ENCODE measurements around the gene C11orf58.

C11orf58 gene

DNA sequence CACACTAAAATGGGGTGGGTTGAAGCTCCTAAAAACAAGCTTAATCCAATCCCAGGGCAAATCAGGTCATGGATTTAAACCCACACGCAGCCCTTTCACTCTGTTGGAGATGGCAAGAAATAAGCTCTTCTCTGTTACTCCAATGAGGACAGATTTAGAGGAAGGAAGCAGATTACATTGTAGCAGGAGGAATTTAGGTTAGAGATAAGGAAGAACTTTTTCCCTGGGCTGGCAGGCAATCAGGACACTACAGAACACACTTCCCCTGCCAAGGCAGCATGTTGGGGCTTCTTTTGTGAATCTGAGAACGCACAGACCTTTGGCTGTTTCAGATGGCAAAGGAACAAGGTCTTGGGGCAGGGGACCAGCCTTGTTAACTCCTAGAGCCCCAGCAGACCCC is 46.2 kb downstream of the C11orf58 start:
- no peak for DNase-seq

DNA sequence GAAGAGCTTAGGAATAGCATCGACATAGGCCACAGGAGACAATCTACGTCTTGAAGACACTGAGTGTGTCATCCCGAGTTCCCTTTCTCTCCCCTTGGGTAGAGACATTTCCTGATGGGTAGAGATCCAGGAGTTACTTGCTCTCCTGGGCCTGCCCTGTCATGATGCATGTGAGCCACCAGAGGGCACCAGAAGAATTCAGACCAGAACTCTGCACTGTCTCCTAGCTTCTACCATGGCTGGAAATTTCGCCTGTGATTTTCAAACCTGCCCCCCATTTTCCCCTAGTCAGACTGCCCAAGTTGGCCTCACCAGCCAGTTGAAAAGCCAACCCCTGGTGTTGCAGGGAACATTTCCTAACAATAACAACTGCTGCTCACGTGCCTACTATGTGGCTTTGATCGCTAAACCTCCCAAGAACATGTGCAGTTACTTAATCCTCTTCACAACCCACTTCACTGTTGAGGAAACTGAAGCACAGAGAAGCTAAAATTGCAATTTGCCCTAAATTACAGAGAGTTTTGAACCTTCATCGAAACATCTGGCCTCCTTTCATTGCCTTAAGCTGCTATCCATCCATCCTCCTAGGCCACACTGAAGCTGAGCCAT is 47.2 kb downstream of the C11orf58 start:
- DNase-seq, result peak in 52 of 56 donors; percentile 10 to 84 (median 46)

DNA sequence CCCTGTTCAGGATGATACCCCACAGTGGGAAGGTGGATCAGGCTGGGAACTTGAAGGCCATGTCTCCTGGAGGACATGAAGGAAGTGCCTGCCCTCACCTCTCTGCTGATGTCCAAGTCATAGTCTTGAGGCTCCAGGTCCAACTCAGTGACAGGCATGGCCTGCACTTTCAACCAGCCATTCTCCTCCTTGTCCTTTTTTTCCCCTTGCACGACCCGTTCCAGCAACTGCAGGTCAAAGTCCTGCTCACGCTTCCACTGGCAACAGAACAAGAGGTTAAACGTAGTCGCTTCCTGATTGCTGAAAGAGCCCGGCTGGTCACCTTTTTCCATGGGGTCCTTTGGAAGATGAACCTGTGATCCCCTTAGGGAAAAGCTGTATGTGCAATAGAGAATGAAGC is 47.7 kb downstream of the C11orf58 start:
- DNase-seq, result no peak

DNA sequence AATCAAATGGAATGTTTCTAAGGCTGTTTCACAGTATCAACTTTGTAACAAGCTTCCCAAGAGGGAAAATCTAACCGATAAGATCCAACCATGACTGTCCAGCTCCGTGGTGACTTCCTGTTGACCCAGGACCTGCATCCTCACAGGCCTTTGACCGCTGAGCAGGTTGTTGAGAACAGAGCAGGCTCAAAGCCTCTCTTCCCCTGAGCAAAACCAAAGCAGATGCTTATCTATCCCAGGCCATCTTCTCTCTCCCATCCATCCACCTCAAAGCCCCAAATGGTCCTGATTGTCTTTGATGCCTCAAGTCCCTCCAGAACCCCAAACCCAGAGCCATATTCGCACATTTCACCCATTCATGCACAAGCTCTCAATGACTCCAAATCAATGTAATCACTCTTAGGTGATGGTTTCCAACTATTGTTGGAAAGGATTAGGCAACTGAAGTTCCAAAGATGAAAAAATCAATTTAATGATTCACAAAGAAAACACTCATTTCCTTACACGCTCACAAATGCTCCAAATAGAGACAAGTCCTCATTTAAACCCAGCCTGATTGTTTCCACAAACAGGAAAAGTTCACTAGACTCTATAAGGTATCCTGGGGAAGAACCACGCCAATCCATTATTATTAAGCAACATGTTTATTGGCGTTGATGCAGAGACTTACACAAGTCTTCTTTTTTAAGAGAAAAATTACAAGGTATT is 48.7 kb downstream of the C11orf58 start:
- no peak for DNase-seq

DNA sequence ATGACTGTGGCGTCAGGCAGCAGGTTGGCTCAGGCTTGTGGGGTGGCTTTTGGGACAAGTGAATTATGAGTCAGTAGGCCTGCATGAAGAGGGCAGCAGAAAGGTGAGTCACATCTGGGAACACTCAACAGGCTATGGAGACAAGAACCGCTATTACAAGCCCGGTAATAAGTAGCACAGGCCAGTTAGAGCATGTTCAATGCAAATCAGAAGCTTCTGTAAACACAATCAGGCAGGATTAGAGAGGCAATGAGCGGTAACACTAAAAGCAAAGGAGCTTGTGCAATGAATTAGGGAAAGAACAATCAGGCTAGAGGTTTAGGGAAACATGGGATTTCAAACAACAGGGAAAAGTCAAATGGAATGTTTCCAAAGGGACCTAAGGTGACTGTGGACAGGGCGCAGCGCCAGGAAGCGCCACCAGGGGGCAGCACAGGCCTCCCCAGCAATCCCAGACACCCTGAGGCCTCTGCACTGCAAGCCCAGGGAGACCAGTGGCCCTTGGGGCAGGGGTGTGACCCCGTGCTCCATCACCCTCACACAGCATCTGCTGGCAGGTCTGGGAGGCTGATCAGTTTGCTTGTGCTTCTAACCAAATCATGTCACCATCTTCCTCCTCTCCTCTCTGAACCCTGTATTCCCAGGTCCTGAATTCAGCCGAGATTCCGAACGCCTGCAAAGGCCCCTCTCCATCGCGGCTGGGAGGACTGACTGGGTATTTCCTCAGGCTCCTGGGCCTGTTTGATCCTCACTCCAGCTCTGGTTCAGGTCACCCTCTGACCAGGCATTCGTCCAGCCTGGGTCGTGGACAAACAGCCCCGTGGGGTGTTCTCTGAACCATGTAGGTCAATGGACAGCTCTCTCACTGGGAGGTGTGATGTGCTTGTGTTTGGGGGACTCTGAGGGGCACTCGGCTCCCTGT is 50.0 kb downstream of the C11orf58 start:
- DNase-seq, result peak in 42 of 56 donors; percentile 4 to 81 (median 36)

DNA sequence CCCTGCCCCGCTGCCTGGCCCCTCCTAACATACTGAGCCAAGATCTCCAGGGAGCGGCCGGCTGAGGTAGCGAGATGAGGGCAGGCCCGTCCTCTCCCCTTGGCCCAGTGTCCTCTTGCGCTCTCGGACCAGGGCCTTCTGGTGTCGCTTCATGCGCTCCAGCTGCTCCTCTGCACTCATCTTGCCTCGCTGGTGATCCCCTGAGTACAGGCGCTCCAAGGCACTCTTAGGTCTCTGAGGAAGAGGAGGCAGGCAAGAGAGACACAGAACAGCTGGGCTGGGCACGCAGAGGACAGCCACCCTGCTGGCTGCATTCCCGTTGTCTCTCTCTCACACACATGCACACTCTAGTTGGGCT is 50.6 kb downstream of the C11orf58 start:
- no peak for DNase-seq

DNA sequence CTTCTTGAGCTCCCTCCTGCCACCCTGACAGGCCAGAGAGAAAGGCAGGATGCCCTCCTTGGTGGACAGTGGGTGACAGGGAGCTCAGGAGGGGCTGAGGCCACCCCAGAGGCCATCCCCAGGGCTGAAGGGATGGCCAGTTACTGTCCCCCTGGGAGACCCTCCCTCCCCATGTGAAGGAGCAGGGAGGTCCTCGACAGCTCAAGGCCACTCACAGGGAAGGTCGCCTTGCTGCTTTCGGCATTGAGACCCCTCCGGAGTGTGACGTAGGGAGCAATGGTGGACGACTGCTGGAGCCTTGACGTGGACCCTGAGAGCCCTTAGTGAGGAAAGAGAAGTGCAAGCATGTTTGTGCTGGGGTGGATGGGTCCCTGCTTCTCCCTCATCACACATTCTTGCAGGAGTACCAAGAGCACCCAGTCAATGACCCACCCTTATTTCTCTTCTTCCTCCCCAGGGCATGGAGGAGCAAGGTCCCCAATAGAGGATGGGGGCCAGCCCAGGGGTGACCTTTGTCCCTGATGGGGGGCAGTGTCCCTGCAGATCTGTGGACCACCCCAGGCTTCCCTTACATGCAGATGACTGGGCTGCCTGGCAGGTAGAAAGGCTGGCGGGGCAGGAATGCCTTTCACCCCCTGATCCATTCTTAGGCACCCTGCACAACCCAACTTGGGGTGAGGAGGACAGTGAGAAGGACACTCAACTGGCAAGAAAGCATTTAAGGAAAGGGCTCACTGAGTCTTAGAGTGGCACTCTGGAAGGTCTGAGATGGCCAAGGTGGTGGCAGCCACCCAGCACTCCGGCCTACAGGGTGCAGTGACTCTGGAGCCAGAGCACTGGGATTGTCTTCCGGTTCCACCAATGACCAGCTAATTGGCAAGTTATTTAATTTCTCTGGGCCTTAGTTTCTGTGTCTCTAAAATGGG is 51.4 kb downstream of the C11orf58 start:
- no peak for DNase-seq

DNA sequence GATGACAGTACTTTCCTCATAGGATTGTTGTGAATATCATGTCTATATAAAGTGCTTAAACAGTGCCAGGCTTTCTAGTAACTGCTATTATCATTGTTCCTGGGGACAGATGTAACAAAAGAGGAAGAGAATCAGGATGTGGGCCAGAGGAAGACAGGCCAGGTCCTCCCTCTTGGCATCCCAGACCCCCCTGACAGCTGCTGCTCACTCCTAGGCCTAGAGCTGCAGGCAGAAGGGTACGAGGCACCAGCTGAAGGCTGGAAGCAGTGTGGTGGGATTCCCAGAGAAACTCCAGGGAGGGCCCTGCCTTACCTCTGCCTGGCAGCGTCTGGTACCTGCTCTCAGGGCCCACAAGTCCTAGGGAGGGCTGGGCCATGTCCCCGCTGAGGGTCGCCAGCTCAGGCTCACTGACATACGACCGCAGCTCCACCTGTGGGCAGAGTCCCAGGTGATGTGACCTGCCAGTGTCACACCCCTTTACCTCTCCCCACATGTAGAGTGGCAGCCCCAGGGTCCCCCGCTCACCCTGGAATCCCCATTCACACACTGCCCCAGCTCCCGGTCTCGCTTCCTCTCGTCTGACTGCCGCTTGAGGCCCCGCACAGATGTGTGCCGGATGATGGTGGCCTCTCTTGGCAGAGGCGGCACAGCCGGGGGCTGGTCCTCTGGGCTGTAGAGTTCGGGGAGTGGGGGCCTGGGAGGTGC is 52.2 kb downstream of the C11orf58 start:
- DNase-seq, result no peak

DNA sequence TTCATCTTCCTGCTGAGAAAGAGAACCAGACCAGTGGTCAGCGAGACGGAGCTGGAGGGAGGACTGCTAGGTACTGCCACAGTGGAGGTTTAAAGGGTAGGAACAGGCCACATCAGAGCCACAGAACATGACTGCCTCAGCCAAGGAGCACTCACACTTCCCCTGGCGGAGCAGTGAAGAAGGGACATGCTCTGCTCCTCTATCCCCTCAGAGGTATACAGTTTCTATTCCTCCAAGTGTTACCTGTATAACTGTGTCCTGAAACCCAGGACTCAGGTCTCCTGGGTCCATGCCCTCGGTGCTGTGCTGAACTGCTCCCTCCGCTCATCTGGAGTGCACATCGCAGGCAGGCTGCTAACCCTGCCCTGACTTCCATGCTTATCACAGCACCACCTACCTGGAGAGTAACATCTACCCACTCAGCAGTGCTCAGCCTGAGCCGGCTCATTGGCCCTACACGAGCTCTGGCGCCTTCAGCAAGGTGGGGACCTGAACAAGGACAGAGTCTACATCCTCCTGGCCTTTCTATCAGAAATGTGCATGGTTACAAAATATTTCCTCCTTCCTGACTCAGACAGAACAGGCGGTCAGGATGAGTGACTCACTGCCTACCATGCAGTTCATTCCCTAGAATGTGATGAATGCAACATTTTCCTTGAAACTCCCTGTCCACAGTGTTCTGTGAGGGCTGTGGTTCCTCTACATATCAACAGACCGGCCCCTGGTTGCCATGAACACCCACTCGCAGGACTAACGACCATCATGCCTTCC is 52.9 kb downstream of the C11orf58 start:
- no peak for DNase-seq

DNA sequence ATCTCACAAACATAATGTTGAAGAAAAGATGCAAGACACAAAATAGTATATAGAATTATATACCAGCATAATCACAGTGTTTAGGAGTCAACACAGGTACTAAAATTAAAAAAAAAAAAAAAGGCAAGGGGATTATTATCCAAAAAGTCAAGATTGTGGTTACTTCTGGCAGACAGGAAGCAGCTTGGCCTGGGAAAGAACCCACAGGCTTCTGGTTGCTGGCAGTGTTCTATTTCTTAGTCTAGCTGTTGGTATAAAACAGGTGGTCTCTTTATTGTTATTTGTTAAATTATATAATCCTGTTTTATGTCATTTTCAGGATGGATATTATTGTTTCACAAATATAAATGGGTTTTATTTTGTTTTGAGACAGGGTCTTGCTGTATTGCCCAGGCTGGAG is 54.0 kb downstream of the C11orf58 start:
- no peak for DNase-seq

DNA sequence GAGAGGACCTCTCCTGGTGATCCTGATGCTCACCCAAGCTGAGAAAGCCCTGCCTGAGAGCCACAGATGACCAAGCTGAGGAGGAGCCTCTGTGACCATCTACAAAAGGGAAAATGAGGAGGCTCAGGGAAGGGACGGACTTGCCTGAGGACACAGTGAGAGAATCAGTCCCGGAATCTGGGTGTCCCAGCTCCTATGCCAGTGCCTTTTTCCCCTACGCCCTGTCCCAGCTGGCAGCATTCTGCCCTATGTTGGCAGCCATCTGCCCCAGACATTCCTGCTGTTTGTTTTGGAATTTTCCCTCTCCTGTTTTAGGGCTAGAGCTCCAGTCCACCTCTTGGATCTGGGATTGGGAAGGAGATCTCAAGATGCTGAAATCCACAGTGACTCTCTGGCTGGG is 54.6 kb downstream of the C11orf58 start:
- DNase-seq, result no peak

DNA sequence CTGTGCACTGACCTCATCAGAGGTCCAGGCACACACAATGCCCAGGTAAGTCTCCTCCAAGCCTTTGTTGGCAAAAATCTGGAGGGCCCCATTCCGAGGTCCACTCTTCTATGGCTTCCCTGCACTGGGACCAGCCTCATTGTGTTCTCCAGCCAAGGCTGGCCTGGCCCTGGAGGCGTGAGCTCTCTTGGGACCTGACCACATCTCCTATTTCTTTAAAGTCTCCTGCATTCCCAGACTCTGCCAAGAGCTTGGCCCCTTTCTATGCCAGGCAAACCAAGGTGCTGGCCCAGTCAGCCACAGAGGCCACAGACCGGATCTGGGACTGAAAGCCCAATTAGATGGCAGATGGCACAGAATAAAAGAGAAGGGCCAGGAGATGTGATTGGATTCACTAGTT is 55.1 kb downstream of the C11orf58 start:
- DNase-seq, result no peak

DNA sequence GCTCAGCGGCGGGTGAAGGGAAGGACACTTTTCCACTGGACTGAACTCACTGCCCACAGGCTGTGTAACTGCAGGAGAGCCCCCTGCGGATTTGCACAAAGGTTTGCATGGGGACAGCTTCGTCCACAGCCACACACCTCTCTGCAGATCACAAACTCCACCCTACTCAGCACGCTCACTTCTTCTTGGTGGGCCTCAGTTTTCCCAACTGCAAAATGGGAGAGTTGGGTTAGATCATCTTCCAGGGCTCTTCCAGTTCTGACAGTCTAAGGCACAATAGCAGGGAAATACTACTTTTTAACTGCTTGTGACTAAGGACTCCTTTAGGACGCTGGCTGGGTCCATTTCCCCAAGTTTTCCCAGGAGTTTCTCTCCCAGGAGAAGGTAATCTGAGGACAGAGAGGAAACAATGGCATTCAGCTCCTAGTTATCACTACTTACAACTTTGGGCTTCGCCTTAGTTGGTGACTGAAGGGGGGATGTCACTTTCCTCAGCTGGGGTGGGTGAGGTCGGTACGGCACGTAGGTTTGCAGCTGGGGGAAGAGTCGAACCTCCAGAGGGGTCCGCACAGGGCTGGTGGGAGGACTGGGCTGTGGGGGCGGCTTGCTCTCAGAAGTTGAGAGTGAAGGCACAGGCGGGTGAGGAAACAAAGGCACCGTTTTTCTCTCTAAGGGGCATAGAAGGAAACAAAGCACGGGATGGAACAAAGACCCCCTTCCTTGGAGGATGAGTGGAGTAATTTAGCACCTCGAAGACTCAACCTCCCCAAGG is 55.8 kb downstream of the C11orf58 start:
- no peak for DNase-seq

DNA sequence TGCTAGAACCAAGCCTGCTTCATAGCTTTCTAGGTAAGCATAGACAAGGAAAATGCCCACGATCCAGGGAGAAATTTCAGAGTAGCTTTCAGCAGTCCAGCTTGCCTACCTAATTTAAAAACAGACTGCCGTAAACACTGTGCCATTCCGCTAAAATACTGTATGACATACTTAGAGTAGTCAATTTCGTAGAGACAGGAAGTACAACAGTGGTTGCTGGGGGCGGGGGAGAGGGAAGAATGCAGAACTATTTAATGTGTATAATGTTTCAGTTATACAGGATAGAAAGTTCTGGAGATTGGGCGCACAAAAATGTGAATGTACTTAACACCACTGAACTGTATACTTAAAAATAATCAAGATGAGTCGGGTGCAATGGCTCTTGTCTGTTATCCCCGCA is 56.7 kb downstream of the C11orf58 start:
- DNase-seq, result no peak

DNA sequence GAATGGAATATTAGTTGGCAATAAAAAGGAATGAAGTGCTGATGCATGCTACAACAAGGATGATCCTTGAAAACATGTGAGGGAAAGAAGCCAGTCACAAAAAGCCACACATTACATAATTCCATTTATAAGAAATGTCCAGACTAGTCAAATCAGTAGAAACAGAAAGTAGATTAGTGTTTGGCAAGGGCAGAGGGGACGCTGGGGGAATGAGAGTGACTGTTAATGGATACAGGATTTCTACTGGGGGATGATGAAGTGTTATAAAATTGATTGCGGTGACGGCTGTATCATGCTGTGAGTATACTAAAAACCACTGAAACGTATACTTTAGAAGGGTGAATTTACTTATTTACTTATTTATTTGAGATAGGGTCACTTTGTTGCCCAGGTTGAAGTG is 57.9 kb downstream of the C11orf58 start:
- DNase-seq, result no peak

DNA sequence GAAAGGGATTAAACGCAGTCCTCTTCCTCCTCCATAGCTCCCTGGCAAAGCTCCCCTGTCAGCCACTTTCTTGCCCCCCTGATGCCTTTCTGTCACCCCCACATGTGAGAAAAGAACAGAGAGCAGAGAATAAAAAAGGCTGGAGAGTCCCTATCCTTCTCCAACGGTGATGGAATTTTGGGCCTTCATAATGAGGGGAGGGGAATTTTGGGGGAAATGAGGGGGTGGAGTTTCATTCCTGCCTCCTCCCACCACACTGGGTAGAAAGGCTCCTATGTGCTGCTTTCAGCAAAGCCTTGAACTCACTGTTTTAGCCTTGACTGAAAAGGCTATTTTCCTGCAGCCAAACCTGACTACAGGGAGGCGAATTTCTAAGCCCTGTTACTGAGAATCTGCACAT is 59.3 kb downstream of the C11orf58 start:
- no peak for DNase-seq

DNA sequence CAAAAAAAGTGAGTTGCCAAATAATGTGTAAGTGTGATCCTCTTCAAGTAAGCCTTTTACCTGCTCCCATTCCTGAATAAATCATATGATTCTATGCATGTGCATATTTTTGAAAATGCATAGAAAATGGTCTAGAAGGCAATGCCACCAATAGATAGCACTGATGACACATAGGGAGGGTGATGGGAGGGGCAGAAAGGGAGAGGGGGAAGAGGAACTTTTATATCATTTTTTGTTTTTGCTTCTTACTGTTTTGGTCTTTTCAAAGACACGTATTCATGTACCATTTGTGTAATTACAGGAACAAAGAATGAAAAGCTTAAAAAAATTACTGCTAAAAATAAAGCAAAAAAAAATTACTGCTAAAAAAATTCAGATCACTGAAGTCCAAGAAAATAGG is 60.8 kb downstream of the C11orf58 start:
- no peak for DNase-seq

DNA sequence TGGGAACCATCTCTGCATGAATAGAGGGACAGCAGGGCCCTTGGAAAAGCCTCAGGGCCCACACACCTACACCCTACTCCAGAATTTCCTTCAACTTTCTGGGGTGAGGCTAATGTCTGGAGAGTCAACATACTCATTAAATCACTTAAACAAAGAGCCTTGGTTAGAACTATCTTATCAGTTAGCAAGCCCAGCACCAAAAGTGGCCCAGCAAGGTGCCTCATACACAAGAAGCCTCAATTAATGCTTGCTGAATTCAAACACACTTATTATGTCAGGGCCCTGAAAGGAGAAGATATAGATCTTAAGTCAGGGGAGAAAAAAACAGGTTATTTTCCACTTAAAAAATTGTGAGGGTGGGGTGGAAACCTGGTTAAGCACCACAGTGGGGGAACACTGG is 61.4 kb downstream of the C11orf58 start:
- no peak for DNase-seq

DNA sequence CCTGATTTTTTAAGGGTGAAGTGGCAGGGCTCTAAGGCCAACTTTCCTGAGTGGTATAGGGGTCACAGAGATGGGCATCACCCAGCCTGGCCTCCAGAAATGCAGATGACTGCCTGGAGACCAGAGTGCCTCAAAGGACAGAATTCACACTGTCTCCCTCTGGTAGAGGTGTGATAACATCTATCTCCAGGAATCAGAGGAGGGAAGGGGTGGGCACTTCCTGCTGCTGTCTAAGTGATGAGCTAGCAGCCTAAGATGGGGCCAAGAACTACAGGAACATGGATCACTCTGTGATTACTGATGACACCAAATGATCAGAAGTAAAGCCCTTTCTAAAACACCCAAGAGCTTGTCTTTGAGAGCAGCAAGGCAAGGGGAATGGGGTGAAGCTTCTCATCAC is 61.9 kb downstream of the C11orf58 start:
- no peak for DNase-seq

Data from amygdala (tissue), 56 donors.